KMS-11 (cell line): ENCODE measurements around the gene MAST4.

Experiments used
- H2AFZ ChIP-seq: fragments of 200-600 bp; sonication (generic); 2 replicates; pipeline ENCODE4 v1.6.1; 2016; ENCODE audit warnings: antibody characterized with exemption, mixed run types, low read depth
- H3K27ac ChIP-seq: fragments of 200-600 bp; sonication (generic); 2 replicates; pipeline ENCODE4 v1.6.1; 2016; ENCODE audit warnings: mild to moderate bottlenecking, mixed run types
- H3K27me3 ChIP-seq: fragments of 200-600 bp; sonication (generic); 2 replicates; pipeline ENCODE4 v1.6.1; 2017; ENCODE audit warnings: mild to moderate bottlenecking, low read depth, mixed run types, moderate library complexity; ENCODE audit not compliant: insufficient read depth
- H3K36me3 ChIP-seq: fragments of 200-600 bp; sonication (generic); 2 replicates; pipeline ENCODE4 v1.6.1; 2017; ENCODE audit warnings: mild to moderate bottlenecking, mixed run types; ENCODE audit not compliant: insufficient read depth
- H3K4me1 ChIP-seq: fragments of 200-600 bp; sonication (generic); 2 replicates; pipeline ENCODE4 v1.6.1; 2016; ENCODE audit warnings: mild to moderate bottlenecking, low read depth, mixed run types; ENCODE audit not compliant: poor library complexity, severe bottlenecking
- H3K4me2 ChIP-seq: fragments of 200-600 bp; sonication (generic); 2 replicates; pipeline ENCODE4 v1.7.0; 2016; ENCODE audit warnings: mild to moderate bottlenecking, mixed run types
- H3K4me3 ChIP-seq: fragments of 200-600 bp; sonication (generic); IDR thresholded peaks from 2 replicates; pipeline ENCODE4 v1.6.1; 2017; ENCODE audit warnings: low read depth, low read length, mixed read lengths; ENCODE audit not compliant: insufficient read depth
- H3K79me2 ChIP-seq: fragments of 200-600 bp; sonication (generic); 2 replicates; pipeline ENCODE4 v1.6.1; 2016; ENCODE audit warnings: low read depth, mixed run types; ENCODE audit not compliant: insufficient read depth
- H3K9ac ChIP-seq: fragments of 200-600 bp; sonication (generic); 2 replicates; pipeline ENCODE4 v1.6.1; 2016; ENCODE audit warnings: mild to moderate bottlenecking, mixed run types
- H4K20me1 ChIP-seq: fragments of 200-600 bp; sonication (generic); 2 replicates; pipeline ENCODE4 v1.6.1; 2016; ENCODE audit warnings: mild to moderate bottlenecking, mixed run types; ENCODE audit not compliant: insufficient read depth
- TF ChIP-seq, protein P1 (sequence below): fragments of 200-600 bp; sonication (generic); conservative IDR thresholded peaks from 2 replicates; pipeline ENCODE4 v1.6.1; 2017; ENCODE audit warnings: low read depth, mild to moderate bottlenecking, antibody characterized with exemption, low read length, moderate library complexity, mixed read lengths

Gene MAST4

GRCh38 chr5:67073045-67073680 is 477.0 kb downstream of the MAST4 start:
- Histone ChIP-seq H4K20me1 (no peaks in the 10 kb centered on the region), H3K79me2 (no peaks in the 10 kb centered on the region), H3K27me3 (no peaks in the 10 kb centered on the region), H2AFZ (no peak overlapping the region), H3K4me3 (no peak overlapping the region), H3K36me3 (no peaks in the 10 kb centered on the region), H3K4me2 (no peak overlapping the region), H3K27ac (no peak overlapping the region), H3K9ac (no peak overlapping the region), H3K4me1 (no peaks in the 10 kb centered on the region)
- TF ChIP-seq, protein P1, sequence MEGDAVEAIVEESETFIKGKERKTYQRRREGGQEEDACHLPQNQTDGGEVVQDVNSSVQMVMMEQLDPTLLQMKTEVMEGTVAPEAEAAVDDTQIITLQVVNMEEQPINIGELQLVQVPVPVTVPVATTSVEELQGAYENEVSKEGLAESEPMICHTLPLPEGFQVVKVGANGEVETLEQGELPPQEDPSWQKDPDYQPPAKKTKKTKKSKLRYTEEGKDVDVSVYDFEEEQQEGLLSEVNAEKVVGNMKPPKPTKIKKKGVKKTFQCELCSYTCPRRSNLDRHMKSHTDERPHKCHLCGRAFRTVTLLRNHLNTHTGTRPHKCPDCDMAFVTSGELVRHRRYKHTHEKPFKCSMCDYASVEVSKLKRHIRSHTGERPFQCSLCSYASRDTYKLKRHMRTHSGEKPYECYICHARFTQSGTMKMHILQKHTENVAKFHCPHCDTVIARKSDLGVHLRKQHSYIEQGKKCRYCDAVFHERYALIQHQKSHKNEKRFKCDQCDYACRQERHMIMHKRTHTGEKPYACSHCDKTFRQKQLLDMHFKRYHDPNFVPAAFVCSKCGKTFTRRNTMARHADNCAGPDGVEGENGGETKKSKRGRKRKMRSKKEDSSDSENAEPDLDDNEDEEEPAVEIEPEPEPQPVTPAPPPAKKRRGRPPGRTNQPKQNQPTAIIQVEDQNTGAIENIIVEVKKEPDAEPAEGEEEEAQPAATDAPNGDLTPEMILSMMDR, result no peak

DNA sequence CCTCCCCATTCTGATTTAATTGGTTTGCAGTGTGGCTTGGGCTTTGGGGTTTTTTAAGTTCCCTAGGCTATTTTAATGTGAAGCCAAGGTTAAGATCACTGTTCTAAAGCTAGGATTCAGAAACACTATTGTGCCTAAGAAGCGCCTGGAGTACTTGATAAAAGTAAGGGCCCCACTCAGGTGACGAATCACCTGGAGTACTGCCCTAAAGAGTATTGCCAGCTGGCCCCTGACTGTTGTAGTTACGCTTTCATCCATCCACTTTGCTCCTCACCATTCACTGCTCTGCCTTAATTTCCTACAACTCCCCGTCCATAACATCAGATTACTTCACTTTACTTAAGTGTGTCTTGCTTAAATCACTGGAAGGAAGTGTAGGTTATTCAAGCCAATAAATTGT is 481.1 kb downstream of the MAST4 start:
- H3K79me2 ChIP-seq, result no peaks in the 10 kb centered on the region

GRCh38 chr5:67081261-67081660 is 485.1 kb downstream of the MAST4 start:
- no peak overlapping the region for H3K4me3 ChIP-seq
- H3K9ac ChIP-seq, result no peak overlapping the region
- TF ChIP-seq, protein P1, result no peak
- H3K79me2 ChIP-seq, result no peaks in the 10 kb centered on the region
- no peaks in the 10 kb centered on the region for H3K4me1 ChIP-seq
- no peaks in the 10 kb centered on the region for H4K20me1 ChIP-seq
- no peaks in the 10 kb centered on the region for H3K36me3 ChIP-seq
- no peak overlapping the region for H3K4me2 ChIP-seq
- H3K27ac ChIP-seq, result no peak overlapping the region
- no peaks in the 10 kb centered on the region for H3K27me3 ChIP-seq
- H2AFZ ChIP-seq, result no peak overlapping the region

More for the DNA sequence above, 481.1 kb downstream of the MAST4 start:
- H3K4me3 ChIP-seq, result no peak overlapping the region
- H3K4me2 ChIP-seq, result no peak overlapping the region
- H3K27me3 ChIP-seq, result no peaks in the 10 kb centered on the region
- no peaks in the 10 kb centered on the region for H3K36me3 ChIP-seq
- TF ChIP-seq, protein P1, result no peak
- no peak overlapping the region for H2AFZ ChIP-seq
- H4K20me1 ChIP-seq, result no peaks in the 10 kb centered on the region
- H3K27ac ChIP-seq, result no peak overlapping the region
- no peaks in the 10 kb centered on the region for H3K4me1 ChIP-seq
- H3K9ac ChIP-seq, result no peak overlapping the region

- Histone ChIP-seq H3K36me3 (no peaks in the 10 kb centered on the region), H2AFZ (no peak overlapping the region), H3K27me3 (no peaks in the 10 kb centered on the region), H3K9ac (no peak overlapping the region), H3K4me3 (no peak overlapping the region), H3K4me2 (no peak overlapping the region), H3K79me2 (no peaks in the 10 kb centered on the region), H4K20me1 (no peaks in the 10 kb centered on the region), H3K27ac (no peak overlapping the region), H3K4me1 (no peaks in the 10 kb centered on the region)
- TF ChIP-seq, protein P1, result no peak
Observed at GRCh38 chr5:67082941-67083340, 486.7 kb downstream of the MAST4 start.
